Measurements from ENCODE around the gene RAPGEF6.

DNA sequence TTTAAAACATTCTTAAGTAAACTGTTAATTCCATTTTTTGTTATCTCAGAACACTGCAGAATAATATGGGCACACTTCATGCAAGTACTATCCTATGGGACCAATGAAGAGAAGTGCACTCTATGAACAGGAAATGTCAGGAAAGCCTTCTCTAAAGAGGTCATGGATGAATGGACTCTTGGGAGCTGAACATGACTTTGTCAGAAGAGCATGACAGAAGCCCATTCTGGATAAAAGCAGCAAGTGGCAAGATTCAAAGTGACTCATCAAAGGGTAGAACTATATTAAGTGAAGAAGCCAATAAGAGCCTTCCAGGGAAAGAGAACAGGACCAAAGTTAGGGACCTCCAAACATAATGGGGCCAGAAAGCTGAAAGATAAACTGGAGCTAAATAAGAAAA is 94.0 kb downstream of the RAPGEF6 start:
- TF ChIP-seq, protein P1, sequence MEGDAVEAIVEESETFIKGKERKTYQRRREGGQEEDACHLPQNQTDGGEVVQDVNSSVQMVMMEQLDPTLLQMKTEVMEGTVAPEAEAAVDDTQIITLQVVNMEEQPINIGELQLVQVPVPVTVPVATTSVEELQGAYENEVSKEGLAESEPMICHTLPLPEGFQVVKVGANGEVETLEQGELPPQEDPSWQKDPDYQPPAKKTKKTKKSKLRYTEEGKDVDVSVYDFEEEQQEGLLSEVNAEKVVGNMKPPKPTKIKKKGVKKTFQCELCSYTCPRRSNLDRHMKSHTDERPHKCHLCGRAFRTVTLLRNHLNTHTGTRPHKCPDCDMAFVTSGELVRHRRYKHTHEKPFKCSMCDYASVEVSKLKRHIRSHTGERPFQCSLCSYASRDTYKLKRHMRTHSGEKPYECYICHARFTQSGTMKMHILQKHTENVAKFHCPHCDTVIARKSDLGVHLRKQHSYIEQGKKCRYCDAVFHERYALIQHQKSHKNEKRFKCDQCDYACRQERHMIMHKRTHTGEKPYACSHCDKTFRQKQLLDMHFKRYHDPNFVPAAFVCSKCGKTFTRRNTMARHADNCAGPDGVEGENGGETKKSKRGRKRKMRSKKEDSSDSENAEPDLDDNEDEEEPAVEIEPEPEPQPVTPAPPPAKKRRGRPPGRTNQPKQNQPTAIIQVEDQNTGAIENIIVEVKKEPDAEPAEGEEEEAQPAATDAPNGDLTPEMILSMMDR (IDR thresholded peaks at IDR 0.05; ENCODE audit: low read depth, low read length) = no peak
- TF ChIP-seq EZH2phosphoT487 (IDR thresholded peaks at IDR 0.05; ENCODE audit: low read depth) = no peak
